GM19238 (cell line): ENCODE measurements around the gene TRIM17.

Source experiments
- DNase-seq: peaks from one replicate; pipeline ENCODE4 v3.0.0; 2011; ENCODE audit warnings: low spot score; ENCODE audit not compliant: insufficient read length

The TRIM17 gene

DNA sequence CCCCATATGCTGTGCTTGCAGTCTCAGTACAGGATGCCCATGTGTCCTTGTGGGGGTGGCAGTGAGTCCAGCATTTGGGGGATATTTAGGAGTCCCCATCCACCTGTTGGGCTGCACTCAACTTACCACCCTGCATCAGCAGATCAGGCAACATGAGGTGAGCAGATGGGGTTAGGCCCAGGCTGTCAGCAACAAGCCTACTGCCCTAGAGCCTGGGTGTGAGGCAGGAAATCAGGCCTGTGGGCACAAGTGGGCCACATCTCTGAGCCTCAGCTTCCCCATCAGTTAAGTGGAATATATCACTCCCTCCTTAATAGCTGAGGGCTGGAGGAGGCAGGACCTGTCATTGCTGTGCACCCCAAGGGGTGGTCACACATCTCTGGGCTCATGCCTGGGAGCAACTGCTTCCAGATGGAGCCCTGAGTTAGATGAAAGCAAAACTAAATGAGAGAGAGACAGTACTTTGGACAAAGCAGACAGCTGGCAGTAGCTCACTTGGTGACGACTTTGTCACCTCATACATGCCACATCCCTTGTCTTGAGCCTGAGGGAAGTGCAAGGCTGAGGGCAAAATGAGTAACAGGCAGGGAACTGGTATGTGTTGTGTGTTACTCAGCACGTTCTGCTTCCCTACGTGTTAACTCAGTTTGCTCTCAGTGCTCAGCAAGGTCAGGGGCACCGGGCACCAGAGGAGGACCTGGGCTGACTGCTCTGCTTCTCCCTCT is 58.5 kb downstream of the TRIM17 start:
- no peak for DNase-seq
